Gastroesophageal sphincter (tissue), 4 donors: ENCODE results near the gene SCAF4. TPM values are rescaled to one million over a fixed set of nuclear protein-coding genes. Genes with fewer than 3 reads are reported as not detected.

Experiments used
- ATAC-seq: fragments of 150-250 bp; one replicate; pipeline ENCODE4 v1.9.1; 2016; ENCODE audit warnings: mild to moderate bottlenecking, moderate library complexity
- H3K27ac ChIP-seq, 4 donors: fragments of 200-600 bp; sonication (generic) in 3 of 4; 1 replicate in 3 of 4; 2 replicates in 1 of 4; pipeline ENCODE4 v1.5.1; 2016 to 2019
- H3K27me3 ChIP-seq: fragments of 200-600 bp; sonication (generic); one replicate; pipeline ENCODE4 v1.5.1; 2019
- H3K36me3 ChIP-seq, 2 donors: fragments of 200-600 bp; sonication (generic); one replicate each; pipeline ENCODE4 v1.5.1; 2019; ENCODE audit warnings: control low read depth in 1 of 2
- H3K4me1 ChIP-seq, 3 donors: fragments of 200-600 bp; sonication (generic); 1 replicate in 2 of 3; 2 replicates in 1 of 3; pipeline ENCODE4 v1.5.1; 2016 to 2019; ENCODE audit warnings: control low read depth in 2 of 3
- H3K4me3 ChIP-seq, 2 donors: fragments of 200-600 bp; sonication (generic); one replicate each; pipeline ENCODE4 v1.5.1; 2019; ENCODE audit warnings: mild to moderate bottlenecking in 1 of 2, moderate library complexity in 1 of 2
- H3K9me3 ChIP-seq, 3 donors: fragments of 200-600 bp; sonication (generic); one replicate each; pipeline ENCODE4 v1.5.1; 2017 to 2019; ENCODE audit warnings: control low read depth in 2 of 3
- EP300 ChIP-seq: sonication (generic); formaldehyde crosslinking; IDR thresholded peaks from one replicate; pipeline ENCODE4 v1.6.1; 2017; ENCODE audit warnings: antibody characterized with exemption, mild to moderate bottlenecking
- POLR2A ChIP-seq, 2 donors: fragments of 450-650 bp; IDR thresholded peaks; one replicate each; pipeline ENCODE4 v1.6.1; 2017; ENCODE audit warnings: antibody characterized with exemption in 2 of 2, mild to moderate bottlenecking in 2 of 2, moderate library complexity in 1 of 2
- POLR2AphosphoS5 ChIP-seq: sonication (generic); formaldehyde crosslinking; IDR thresholded peaks from one replicate; pipeline ENCODE4 v1.6.1; 2017; ENCODE audit warnings: antibody characterized with exemption
- WGBS, 2 donors: methylation state at CpG; one replicate each; pipeline ENCODE4 v1.1.5; 2018; ENCODE audit warnings: low coverage in 1 of 2; 5-methylcytosine and 5-hydroxymethylcytosine counted together
- total RNA-seq, 4 donors: library from RNA; depleted of rRNA; stranded (reverse); fragments of >200 nt; gene quantifications; one replicate each; pipeline ENCODE4 v1.1.0, GENCODE V29; 2016
- TF ChIP-seq, protein P1 (sequence below), 4 experiments: fragments of 200-600 bp in 2 of 4; fragments of 450-650 bp in 2 of 4; sonication (generic) in 1 of 4; IDR thresholded peaks; one replicate each; pipeline ENCODE4 v1.5.1; 2017 to 2019; ENCODE audit warnings: antibody characterized with exemption in 4 of 4, mild to moderate bottlenecking in 2 of 4, moderate library complexity in 2 of 4

SCAF4 gene
- total RNA-seq, 4 donors from 2014 or later, result 10.7 to 19.9 (median 16.1) TPM

GRCh38 chr21:31671146-31671716 is 60.7 kb downstream of the SCAF4 start:
- no peak for ATAC-seq
- 83 to 92% methylated on average over 5 to 12 of the region's 12 CpGs for WGBS, 2 donors
- Histone ChIP-seq H3K27me3 (no peaks in the 10 kb centered on the region), H3K9me3 (no peaks in the 10 kb centered on the region), H3K4me3 (no peak overlapping the region), H3K27ac (no peak overlapping the region), H3K36me3 (peaks cover 9 to 60% of the 10 kb centered on the region in 2 donors), H3K4me1 (peaks cover 0 to 24% (median 0%) of the 10 kb centered on the region in 3 donors)
- TF ChIP-seq POLR2AphosphoS5 (no peak), EP300 (no peak), POLR2A (IDR thresholded peaks at IDR 0.05) (no peak)
- TF ChIP-seq, protein P1, sequence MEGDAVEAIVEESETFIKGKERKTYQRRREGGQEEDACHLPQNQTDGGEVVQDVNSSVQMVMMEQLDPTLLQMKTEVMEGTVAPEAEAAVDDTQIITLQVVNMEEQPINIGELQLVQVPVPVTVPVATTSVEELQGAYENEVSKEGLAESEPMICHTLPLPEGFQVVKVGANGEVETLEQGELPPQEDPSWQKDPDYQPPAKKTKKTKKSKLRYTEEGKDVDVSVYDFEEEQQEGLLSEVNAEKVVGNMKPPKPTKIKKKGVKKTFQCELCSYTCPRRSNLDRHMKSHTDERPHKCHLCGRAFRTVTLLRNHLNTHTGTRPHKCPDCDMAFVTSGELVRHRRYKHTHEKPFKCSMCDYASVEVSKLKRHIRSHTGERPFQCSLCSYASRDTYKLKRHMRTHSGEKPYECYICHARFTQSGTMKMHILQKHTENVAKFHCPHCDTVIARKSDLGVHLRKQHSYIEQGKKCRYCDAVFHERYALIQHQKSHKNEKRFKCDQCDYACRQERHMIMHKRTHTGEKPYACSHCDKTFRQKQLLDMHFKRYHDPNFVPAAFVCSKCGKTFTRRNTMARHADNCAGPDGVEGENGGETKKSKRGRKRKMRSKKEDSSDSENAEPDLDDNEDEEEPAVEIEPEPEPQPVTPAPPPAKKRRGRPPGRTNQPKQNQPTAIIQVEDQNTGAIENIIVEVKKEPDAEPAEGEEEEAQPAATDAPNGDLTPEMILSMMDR (IDR thresholded peaks at IDR 0.05), result no peak

GRCh38 chr21:31670070-31670469 is 61.8 kb downstream of the SCAF4 start:
- no peak for TF ChIP-seq EP300
- no peak for TF ChIP-seq POLR2AphosphoS5
- no peak for TF ChIP-seq POLR2A (IDR thresholded peaks at IDR 0.05)
- TF ChIP-seq, protein P1 (IDR thresholded peaks at IDR 0.05), result no peak
- Histone ChIP-seq H3K27ac (no peak overlapping the region), H3K4me1 (peaks cover 0 to 34% (median 3%) of the 10 kb centered on the region in 3 donors), H3K4me3 (no peak overlapping the region), H3K36me3 (peaks cover 9 to 69% of the 10 kb centered on the region in 2 donors), H3K27me3 (no peaks in the 10 kb centered on the region), H3K9me3 (no peaks in the 10 kb centered on the region)
- ATAC-seq, result no peak
- 44 to 63% methylated on average over 6 of the region's 6 CpGs for whole genome bisulfite sequencing, 2 donors

GRCh38 chr21:31668651-31669491 is 63.0 kb downstream of the SCAF4 start:
- Histone ChIP-seq H3K27me3 (no peaks in the 10 kb centered on the region), H3K4me3 (no peak overlapping the region), H3K27ac (peak overlapping the region in 1 of 4 donors; percentile 34), H3K36me3 (peaks cover 9 to 80% of the 10 kb centered on the region in 2 donors), H3K9me3 (no peaks in the 10 kb centered on the region), H3K4me1 (peaks cover 0 to 39% (median 3%) of the 10 kb centered on the region in 3 donors)
- TF ChIP-seq, protein P1 (IDR thresholded peaks at IDR 0.05), result no peak
- TF ChIP-seq POLR2AphosphoS5 (no peak), EP300 (no peak), POLR2A (IDR thresholded peaks at IDR 0.05) (no peak)
- no peak for ATAC-seq
- WGBS, 2 donors, result 87 to 96% methylated on average over 2 of the region's 2 CpGs

GRCh38 chr21:31667639-31668038 is 64.3 kb downstream of the SCAF4 start:
- Histone ChIP-seq H3K27me3 (no peaks in the 10 kb centered on the region), H3K4me1 (peaks cover 0 to 49% (median 3%) of the 10 kb centered on the region in 3 donors), H3K27ac (no peak overlapping the region), H3K36me3 (peaks cover 9 to 86% of the 10 kb centered on the region in 2 donors), H3K4me3 (no peak overlapping the region), H3K9me3 (no peaks in the 10 kb centered on the region)
- no peak for ATAC-seq
- TF ChIP-seq POLR2A (IDR thresholded peaks at IDR 0.05), result no peak
- TF ChIP-seq, protein P1 (IDR thresholded peaks at IDR 0.05), result no peak
- TF ChIP-seq EP300, result no peak
- TF ChIP-seq POLR2AphosphoS5, result no peak
